IPS-NIHi7 (cell line): Measurements from ENCODE around the gene ADAT1.

ENCODE experiments used
- DNase-seq: peaks from one replicate; pipeline ENCODE4 v3.0.0; 2012; ENCODE audit warnings: mixed read lengths; ENCODE audit errors: extremely low spot score

The ADAT1 gene

DNA sequence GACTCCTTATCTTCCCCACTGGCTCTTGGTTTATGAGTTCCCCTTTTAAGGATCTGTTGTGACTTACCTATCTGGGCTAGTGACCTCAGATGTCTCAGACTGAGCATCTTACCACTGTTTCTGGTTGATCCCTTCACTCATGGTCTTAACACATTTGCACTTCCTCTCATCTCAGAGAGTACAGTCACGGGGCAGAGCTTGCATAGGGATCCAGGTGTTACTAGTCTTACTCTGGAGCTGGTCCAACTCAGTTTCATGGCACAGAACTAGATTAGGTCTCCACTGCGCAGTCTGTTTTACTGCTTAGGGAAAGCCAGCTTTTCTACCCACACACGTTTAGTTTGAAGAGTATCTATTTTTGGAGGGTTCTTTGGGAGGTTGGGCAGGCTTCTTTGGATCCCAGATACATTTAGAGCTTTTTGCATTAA, 46.7 kb downstream of the ADAT1 start:
- DNase-seq = no peak

GRCh38 chr16:75575958-75576357, 47.1 kb downstream of the ADAT1 start:
- DNase-seq = no peak

GRCh38 chr16:75573955-75574354, 49.1 kb downstream of the ADAT1 start:
- no peak for DNase-seq

DNA sequence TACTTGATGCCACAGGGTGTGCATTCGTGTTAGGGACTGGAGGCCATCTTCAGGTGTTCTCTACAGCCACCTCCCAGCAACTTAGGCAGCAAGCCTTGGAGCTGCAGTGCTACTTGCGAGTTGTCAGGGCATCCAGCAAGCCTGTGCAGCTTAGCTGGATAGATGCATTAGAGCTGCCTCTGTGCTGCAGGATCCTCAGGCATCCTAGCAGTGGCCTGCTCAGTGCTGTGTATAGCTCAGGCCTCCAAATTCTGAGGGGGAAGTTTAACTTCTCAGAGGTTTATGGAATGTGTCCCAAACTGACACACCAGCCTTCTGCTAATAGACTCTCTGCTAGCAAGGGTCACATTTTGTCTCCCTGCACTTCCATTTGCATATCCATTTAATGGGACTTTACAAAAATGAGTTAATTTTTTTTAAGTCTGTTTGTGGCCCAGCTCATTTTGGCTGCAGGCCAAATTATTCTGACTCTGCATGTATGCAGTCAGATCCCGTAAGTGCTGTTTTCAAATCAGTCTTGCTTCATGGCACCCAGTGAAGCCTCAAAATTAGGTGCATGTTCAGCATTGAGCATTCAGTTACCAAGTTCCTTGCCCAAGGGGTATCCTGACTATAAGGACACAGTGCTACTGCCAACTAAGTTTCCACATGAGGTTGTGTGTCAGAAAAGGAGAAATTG, 50.1 kb downstream of the ADAT1 start:
- no peak for DNase-seq

- no peak for DNase-seq
Observed at GRCh38 chr16:75570396-75571065, 52.5 kb downstream of the ADAT1 start.

DNA sequence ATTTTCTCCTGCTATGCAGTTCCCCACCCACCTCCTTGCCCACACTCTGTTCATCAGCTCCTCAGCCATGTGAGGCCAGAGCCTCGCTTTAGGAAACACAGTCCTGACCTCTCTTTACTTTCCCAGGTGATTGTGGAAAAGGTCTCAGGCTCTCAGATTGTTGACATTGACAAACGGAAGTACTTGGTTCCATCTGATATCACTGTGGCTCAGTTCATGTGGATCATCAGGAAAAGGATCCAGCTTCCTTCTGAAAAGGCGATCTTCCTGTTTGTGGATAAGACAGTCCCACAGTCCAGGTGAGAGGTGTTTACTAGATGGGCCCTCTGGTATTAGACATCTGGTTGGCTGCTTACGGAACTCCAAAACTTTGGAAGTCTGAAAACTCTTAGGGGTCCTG, 55.2 kb downstream of the ADAT1 start:
- no peak for DNase-seq

- peak; percentile 17 for DNase-seq
Observed at GRCh38 chr16:75566758-75567255, 56.3 kb downstream of the ADAT1 start.

- peak; percentile 93 for DNase-seq
Observed at GRCh38 chr16:75566040-75566757, 56.9 kb downstream of the ADAT1 start, which contains the start of gene GABARAPL2. GABARAPL2 (plus strand) TSS chr16:75566379; CDS start chr16:75566487, 108 bp downstream.

DNA sequence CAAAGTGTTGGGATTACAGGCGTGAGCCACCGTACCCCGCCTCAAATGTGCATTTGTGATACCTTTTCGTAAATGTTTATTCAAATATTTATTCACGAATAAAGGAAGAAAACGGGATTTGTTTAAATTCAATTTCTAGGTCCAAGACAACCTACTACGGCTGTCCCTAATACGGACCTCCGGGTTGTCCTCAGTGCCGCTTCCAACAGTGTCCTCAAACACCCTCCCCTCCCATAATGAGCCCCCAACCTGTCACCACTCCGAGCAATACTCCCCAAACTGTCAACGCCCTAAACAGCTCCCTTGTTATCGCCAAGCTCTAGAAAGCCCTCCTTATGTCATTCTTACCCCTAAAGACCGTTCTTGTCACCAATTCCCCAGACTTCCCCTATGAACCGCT, 57.4 kb downstream of the ADAT1 start:
- DNase-seq = no peak

- no peak for DNase-seq
Observed at GRCh38 chr16:75559564-75560372, 63.3 kb downstream of the ADAT1 start.

DNA sequence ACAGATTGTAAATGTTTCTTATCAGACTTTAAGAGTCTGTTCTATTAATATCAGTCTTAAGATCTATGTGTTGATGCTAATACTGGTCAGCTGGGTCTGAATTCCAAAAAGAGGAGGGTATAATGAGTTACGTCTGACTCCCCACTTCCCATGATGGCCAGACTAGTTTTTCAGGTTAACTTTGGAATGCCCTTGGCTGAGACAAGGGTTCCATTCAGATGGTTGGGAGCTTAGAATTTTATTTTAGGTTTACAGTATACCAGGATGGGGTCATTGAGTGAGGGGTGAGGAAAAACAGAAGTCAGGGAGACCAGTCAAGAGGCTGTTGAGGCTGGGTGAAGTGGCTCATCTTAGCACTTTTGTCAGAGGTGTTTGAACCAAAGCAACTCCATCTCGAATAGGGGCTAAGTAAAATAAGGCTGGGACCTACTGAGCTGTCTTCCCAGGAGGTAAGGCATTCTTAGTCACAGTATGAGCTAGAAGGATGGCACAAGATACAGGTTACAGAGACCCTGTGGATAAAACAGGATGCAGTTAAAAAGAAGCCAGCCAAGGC, 64.2 kb downstream of the ADAT1 start:
- DNase-seq = no peak

GRCh38 chr16:75556431-75556950, 66.6 kb downstream of the ADAT1 start:
- no peak for DNase-seq

DNA sequence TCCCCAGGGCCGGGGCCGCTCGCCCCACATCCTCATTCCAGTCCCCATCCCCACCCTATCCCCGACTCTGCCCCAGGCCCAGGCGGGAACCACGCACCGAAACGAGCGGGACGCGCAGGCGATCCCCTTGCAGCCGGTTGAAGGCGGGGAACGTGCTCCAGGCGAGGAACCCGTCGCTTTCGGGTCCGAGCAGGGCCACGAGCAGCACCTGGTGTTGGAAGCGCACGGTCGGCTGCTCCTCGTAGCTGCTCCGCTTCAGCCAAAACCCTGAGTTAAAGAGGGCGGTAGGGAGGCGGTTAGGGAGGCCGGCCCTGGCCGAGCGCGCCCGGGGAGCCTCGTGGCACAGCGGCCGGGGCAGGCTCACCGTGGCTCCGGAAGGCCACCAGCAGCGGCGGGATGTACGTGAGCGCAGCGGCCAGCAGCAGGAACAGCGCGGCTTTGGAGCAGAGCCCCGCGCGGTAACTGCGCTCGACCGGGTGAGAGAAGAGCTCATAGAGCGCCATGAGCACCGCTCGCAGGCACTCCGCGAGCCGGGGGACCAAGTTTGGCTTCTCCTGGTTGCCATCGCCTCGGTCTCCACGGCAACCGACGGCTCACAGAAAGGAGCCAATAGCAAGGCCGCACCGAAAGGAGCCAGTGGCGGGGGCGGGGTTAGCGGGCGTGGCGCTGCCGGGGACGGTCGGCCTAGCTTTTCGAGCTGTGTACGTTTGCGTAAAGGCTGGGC, 67.2 kb downstream of the ADAT1 start, which contains the start of gene TMEM231:
Gene TMEM231 (minus strand): TSS at position 546 of the 724 bp plus-strand sequence. CDS start 43 bp downstream, at position 503.
- peak; percentile 96 for DNase-seq

DNA sequence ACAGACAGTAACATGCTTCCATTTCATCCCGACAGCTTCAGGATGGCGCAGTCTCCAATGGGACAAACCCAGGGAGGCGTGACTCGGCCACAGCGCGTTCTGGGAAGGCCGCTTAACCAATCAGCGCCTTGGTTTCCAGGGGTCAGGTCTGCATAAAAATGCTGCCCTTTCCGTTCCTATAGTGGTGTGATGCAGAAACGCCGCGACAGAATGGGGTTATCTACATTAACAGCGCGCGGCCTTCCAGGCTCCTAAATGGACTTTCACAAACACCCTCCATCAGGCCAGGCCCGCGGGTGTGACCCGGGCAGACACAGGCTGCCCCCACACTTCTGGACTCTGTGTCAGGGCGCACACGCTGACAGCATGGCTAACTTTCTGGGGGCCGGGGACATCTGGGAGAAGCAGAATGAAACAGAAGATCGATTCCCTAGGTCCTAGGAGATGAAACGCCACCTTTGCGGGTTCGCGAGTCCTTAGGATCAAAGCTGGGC, 67.8 kb downstream of the ADAT1 start:
- peak; percentile 92 for DNase-seq

- DNase-seq = no peak
Observed at GRCh38 chr16:75552951-75553350, 70.1 kb downstream of the ADAT1 start.

GRCh38 chr16:75550211-75550662, 72.8 kb downstream of the ADAT1 start:
- DNase-seq = peak; percentile 86
